C4-2B (cell line): ENCODE results near the gene PIK3CD.

Source experiments
- ZFX ChIP-seq: fragments of 450-650 bp; IDR thresholded peaks from 2 replicates; pipeline ENCODE4 v1.6.1; 2017
- TF ChIP-seq, protein P1 (sequence below): fragments of 450-650 bp; conservative IDR thresholded peaks from 2 replicates; pipeline ENCODE4 v1.5.1; 2017; ENCODE audit warnings: mild to moderate bottlenecking

GRCh38 chr1:9736241-9736640 lies 84.7 kb downstream of the PIK3CD start:
- TF ChIP-seq, protein P1, sequence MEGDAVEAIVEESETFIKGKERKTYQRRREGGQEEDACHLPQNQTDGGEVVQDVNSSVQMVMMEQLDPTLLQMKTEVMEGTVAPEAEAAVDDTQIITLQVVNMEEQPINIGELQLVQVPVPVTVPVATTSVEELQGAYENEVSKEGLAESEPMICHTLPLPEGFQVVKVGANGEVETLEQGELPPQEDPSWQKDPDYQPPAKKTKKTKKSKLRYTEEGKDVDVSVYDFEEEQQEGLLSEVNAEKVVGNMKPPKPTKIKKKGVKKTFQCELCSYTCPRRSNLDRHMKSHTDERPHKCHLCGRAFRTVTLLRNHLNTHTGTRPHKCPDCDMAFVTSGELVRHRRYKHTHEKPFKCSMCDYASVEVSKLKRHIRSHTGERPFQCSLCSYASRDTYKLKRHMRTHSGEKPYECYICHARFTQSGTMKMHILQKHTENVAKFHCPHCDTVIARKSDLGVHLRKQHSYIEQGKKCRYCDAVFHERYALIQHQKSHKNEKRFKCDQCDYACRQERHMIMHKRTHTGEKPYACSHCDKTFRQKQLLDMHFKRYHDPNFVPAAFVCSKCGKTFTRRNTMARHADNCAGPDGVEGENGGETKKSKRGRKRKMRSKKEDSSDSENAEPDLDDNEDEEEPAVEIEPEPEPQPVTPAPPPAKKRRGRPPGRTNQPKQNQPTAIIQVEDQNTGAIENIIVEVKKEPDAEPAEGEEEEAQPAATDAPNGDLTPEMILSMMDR = no peak
- TF ChIP-seq ZFX = no peak
